DMS 273 treated with DMSO at 0.1 percent for 48 hours (cell line): ENCODE results near the gene NTPCR.
"Not testable (repeated sequence)": the region's sequence is repeated elsewhere in the genome, so short reads cannot be mapped to it uniquely, and the experiment has no call there.

Experiments used
- DNase-seq: peaks from one replicate; lab custom pipeline; 2025; lab: John Stamatoyannopoulos, UW

The NTPCR gene

GRCh38 chr1:232984577-232985425 lies 34.4 kb downstream of the NTPCR start:
- no peak for DNase-seq

GRCh38 chr1:232985882-232986526 lies 35.6 kb downstream of the NTPCR start:
- DNase-seq, result no peak

GRCh38 chr1:232986527-232986922 lies 36.1 kb downstream of the NTPCR start:
- no peak for DNase-seq

DNA sequence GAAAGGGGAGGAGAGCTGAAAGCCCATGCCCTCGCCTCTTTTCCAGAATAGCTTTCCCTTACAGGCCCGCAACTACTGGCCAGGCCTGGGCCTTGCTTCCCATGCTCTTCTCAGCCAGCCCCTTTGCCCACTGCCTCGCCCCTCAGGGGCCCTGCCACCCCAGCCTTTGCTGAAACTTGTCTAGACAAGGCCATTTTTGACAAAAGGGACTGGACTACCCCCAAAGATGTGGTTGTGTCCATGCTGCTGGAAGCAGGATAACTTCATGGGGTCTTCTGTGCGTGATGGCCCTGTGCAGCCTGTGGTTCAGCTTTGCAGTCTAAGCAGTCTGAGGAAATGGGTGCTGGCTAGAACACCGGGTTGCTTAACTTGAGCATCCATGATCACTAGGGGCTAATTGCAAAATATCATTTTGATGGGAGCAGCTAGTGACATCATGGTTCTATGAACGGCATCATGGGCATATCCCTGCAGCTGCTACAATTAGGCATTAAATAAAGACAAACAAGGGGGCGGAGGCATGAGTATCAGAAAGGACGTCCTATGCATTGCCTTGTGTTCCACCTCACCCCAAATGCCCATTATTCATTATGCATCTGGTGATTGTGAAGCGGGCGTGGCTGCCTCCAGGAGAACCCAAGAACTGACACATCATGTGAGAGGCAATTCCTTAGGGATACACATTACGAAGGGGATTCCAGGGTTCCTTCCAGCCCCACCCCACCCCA lies 36.8 kb downstream of the NTPCR start:
- no peak for DNase-seq

DNA sequence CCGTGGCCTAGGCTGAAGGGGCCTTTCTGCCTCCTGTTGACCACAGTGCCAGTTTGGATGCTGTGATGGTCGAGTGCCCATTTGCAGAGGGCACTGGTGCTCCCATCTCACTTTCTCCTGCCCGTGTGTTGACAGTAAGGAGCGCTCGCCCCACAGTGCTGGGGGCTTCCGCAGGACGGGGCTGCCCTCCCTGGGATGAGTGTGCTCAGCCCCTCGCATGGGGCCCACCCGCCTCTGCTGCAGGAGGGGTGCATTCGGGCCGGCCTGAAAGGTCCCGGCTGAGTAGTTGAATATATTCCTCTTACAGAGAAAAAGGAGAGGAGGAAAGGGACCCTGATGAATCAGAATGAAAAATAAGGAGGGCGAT lies 37.3 kb downstream of the NTPCR start:
- DNase-seq, result no peak

DNA sequence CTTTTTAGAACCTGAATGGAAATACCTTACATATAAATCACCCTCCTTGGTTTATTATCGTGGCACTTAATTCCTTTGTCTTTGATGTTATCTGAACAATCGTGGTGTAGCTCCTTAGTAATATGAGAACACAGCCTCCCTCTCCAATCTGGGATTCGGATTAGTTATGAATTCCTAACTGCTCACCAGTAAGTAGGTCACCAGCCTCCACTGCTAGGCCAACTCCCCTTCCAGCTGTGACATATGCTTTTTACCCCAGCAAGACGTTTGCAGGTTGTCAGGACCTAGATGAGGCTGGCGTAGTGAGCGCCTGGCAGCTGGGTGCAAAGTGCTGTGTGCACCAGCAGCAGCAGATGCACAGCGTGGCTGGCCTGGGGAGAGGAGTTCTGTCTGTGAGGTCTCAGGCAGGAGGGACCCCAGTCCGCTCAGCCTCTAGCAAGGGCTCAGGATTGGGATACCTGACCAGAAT lies 38.2 kb downstream of the NTPCR start:
- peak; percentile 22 for DNase-seq

GRCh38 chr1:232990176-232991128 lies 40.0 kb downstream of the NTPCR start:
- DNase-seq, result no peak

DNA sequence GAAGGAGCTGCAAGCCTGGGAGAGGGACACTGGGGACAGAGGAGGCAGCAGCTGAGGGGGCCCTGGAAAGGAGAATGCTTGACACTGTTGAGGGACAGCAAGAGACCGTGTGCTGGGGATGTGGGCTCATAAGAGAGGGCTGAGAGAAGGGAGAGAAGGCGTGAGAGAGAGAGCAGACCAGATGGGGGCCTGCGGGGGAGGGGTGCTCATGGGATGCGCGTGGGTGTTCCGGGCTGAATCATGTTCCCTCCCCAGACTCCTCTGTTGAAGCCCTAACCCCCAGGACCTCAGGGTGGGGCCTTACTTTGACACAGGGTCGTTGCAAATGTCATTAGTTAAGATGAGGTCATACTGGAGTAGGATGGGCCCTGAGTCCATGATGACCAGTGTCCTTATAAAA lies 40.8 kb downstream of the NTPCR start:
- DNase-seq, result no peak

GRCh38 chr1:232992227-232992626 lies 41.8 kb downstream of the NTPCR start:
- DNase-seq, result no peak

DNA sequence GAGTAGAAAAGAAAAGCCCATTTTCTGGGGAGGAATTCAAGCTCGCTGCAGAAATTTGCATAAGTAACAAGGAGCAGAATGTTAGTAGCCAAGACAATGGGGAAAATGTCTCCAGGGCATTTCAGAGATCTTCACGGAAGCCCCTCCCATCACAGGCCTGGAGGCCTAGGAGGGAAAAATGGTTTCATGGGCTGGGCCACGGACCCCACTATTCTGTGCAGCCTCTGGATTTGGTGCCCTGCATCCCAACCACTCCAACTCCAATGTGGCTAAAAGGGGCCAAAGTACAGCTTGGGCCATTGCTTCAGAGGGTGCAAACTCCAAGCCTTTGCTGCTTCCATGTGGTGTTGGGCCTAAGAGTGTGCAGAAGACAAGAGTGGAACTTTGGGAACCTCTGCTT lies 43.1 kb downstream of the NTPCR start:
- no peak for DNase-seq

GRCh38 chr1:232995189-232995588 lies 44.8 kb downstream of the NTPCR start:
- DNase-seq, result no peak

- no peak for DNase-seq
These were observed 45.7 kb downstream of the NTPCR start for GRCh38 chr1:232996143-232996542.

DNA sequence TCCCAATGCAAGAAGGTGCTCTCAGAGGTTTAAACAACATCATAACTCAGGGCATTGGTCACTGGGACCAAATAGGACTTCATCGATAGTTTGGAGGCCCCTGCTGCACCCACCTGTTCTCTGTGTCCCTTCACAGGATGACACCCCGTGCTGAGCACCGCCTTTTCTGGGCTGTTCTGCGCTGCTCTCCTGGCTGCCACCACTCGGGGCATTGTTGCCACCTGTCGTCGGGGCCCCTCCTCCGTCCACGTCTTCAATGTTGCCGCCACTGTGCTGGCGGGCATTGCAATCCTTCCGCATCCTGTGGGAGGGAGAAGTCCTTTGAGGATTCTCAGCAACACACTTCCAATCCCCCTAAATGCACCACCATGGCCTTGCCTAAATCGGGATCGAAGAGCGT lies 47.7 kb downstream of the NTPCR start:
- DNase-seq, result no peak

DNA sequence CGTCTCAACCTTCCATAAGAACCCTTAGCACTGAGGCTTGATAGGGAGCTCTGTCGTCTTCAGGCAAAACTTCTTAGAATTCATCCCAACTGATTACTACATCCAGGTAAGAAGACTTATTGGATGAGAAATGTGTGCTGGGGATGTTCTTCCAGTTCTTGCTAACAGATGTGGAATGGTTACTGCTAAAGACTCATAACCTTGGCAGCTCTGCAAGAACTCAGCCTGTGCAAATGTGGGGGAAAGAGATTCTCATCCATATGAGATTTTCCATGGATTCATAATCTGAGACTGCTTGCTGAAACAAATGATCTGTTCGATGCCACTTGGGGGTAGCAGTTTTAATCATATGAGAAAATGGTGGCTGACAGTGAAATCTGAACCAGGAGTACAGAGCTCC lies 48.2 kb downstream of the NTPCR start:
- no peak for DNase-seq

DNA sequence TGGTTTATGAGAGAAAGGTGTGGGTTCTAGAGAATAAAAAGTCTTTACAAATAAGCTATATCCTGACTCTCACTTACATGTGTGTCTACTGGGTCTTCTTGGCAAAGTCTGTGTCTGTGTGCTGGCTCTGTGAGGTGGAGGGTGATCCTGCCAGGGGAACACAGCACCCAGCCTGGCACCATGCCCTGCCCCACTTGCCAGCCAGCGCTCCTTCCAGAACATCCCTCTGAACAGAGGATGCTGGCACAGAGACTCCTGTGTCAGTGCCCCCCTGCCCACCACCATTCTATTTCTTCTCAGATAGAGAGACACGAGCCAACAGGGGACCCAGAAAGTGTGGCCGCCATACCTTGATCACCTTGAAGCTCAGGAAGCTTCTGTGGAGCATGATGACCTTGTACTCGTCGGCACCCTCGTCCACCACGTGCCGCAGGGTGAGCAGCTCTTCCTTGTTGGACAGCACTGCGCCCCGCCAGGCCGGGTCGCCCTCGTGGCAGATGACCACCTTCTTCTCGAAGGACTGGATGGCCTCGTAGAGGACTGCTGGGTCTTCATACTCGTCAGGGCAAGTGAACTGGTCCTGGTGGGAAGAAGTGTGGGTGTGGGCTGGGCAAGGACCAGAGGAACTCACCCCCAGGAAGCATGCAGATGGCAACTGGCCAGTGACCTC lies 49.7 kb downstream of the NTPCR start:
- no peak for DNase-seq

GRCh38 chr1:233003638-233004037 lies 53.2 kb downstream of the NTPCR start:
- DNase-seq, result not testable (repeated sequence)

GRCh38 chr1:233004451-233004850 lies 54.0 kb downstream of the NTPCR start:
- DNase-seq, result no peak

DNA sequence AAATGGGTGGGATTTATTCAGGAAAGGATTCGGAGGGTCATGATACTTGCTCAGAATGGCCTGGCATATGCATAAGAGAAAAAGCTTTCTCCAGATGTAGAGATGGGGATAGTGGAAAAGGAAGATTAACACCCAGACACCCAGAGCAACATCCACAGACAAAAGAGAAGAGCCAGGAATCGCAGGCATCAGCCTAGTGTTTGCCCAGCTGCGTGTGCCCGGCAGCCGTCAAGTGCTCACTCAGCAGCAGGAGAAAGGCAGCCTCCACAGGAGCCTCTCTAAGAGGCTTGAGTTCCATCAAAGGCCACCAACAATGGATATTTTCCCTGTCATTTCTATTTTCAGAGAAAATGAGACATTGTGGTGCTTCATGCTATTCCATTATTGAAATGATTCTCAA lies 54.7 kb downstream of the NTPCR start:
- no peak for DNase-seq

DNA sequence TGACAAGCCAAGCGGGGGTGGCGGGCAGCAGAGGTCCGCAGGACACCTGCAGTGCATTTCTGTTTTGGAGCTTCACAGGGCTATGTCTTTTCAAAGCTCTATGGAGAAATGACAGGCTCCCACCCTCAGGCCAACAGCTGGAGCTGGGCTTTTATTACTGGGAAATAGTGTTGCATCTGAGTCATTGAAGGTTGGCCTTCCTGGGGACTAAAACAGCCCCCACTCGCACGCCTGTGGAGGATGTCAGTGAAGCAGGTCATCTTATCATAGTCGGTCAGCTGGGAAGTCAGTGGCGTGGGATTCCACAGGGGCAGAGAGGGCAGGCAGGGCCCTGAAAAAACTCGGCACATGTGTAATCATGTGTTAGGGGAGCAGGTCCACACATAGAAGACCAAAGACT lies 55.3 kb downstream of the NTPCR start:
- no peak for DNase-seq

- no peak for DNase-seq
These were observed 55.7 kb downstream of the NTPCR start for GRCh38 chr1:233006108-233006507.

DNA sequence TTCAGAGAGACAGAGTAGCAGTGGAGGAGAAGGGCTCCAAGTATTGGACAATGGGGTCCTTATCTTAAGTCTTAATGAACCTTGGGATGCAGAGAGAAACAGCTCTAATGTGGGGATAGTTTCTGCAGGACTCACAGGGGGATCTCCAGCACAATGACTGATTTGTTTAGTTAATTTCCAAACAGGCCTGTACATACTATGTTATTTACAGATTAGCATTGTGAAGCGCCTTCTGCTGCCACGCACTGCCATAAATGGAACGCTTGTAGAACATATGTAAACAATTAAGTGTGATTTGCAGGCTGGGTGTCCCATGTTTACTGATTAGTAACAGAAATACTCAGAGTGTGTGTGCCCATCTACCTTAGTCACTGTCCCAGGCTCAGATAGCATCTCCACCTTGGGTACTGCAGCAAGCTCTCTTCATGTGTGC lies 56.1 kb downstream of the NTPCR start:
- no peak for DNase-seq
